Keratinocyte (primary cell): Measurements from ENCODE around the gene TMEM132D.

Source experiments
- EZH2 ChIP-seq: IDR thresholded peaks from one replicate; pipeline ENCODE4 v1.6.1; 2012; ENCODE audit warnings: inconsistent platforms, mild to moderate bottlenecking, low read length, moderate library complexity
- TF ChIP-seq, protein P1 (sequence below), 3 experiments: IDR thresholded peaks in 1 of 3; conservative IDR thresholded peaks in 1 of 3; optimal IDR thresholded peaks in 1 of 3; 2 replicates in 2 of 3; 3 replicates in 1 of 3; pipeline versions ENCODE3 to v1.5.1; 2011; ENCODE audit warnings: low read length in 3 of 3, mild to moderate bottlenecking in 3 of 3, moderate library complexity in 2 of 3, control low read depth in 1 of 3, inconsistent platforms in 1 of 3; ENCODE audit not compliant: insufficient read depth in 2 of 3; ENCODE audit errors: extremely low read depth in 1 of 3

DNA sequence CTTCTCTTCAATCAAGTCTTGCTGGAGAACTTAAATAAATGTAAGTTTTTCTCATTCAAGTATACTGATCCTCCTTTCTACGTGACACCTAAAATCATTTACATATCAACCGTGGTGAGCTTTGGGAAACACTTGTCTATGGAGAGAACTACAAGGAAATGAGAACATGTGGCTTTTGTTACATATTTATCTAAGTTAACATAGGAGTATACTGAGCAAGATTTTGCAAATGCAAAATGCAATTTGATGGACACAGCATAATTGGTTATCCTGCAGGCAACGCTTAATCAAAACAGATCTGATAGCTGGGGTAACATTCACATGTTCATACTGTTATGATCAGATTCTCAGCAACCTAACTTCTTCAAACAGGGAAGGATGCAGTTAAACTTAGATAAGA lies 376.3 kb downstream of the TMEM132D start:
- TF ChIP-seq, protein P1, sequence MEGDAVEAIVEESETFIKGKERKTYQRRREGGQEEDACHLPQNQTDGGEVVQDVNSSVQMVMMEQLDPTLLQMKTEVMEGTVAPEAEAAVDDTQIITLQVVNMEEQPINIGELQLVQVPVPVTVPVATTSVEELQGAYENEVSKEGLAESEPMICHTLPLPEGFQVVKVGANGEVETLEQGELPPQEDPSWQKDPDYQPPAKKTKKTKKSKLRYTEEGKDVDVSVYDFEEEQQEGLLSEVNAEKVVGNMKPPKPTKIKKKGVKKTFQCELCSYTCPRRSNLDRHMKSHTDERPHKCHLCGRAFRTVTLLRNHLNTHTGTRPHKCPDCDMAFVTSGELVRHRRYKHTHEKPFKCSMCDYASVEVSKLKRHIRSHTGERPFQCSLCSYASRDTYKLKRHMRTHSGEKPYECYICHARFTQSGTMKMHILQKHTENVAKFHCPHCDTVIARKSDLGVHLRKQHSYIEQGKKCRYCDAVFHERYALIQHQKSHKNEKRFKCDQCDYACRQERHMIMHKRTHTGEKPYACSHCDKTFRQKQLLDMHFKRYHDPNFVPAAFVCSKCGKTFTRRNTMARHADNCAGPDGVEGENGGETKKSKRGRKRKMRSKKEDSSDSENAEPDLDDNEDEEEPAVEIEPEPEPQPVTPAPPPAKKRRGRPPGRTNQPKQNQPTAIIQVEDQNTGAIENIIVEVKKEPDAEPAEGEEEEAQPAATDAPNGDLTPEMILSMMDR (optimal IDR thresholded peaks at IDR 0.05 in 1 of 3, IDR thresholded peaks at IDR 0.05 in 1 of 3, conservative IDR thresholded peaks at IDR 0.05 in 1 of 3; ENCODE audit: extremely low read depth in 1 of 3, insufficient read depth in 2 of 3, low read length in 3 of 3) = no peak
- no peak for TF ChIP-seq EZH2
